ENCODE measurements around the gene GFPT2.
A peak's percentile ranks its signal among the peaks of the same experiment; 100 is the strongest.

GFPT2 gene

DNA sequence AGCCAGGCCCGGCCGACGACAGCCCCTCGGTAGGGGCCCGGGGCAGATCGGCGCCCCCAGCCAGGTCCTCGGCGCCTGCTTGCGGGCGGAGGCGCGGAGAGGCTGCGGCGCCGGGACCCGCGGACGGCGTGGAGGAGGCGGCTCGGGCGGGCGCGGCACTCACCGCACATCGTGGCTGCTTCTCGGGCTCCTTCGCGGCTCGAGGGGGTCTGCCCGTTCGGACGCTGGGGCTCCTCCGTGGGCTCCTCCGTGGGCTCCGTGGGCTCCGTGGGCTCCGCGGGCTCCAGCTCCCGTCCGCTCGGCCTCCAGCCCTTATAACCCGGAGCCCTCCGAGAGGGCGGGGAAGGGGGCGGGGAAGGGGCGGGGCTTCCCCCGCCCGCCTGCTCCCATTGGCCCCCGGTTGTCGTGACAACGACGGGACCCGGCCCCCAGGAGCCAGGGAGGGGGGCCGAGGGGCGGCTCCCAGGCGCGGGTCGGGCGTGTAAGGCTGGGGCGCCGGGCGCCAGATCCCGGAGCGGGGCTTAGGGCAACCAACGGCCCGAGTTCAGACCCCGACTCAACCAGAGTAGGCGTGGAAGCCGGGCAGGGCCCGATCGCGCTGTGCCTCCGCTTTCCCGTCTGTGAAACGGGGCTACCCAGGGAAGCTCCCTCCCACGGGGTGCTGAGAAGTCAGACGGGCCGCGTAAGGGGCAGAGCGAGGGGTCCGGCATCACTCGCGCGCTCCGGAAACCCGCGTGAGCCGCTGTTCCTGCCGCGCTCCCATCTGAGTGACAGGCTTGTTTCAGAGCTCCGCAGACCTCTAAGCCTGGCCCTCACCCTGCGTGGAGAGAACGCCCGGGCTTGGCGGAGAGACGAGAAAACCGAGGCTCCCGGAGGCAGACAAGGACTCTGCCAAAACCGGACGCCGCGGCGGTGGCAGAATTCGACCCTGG, at the start of gene GFPT2:
Gene GFPT2 (minus strand): TSS at position 289 of the 932 bp plus-strand sequence. CDS start 119 bp downstream, at position 170.
- peak; percentile 67 for DNase-seq (ENCODE audit: low read depth)

- no peak for DNase-seq (ENCODE audit: low read depth)
These were observed 49.6 kb upstream of the GFPT2 start for GRCh38 chr5:180402716-180403115.

DNA sequence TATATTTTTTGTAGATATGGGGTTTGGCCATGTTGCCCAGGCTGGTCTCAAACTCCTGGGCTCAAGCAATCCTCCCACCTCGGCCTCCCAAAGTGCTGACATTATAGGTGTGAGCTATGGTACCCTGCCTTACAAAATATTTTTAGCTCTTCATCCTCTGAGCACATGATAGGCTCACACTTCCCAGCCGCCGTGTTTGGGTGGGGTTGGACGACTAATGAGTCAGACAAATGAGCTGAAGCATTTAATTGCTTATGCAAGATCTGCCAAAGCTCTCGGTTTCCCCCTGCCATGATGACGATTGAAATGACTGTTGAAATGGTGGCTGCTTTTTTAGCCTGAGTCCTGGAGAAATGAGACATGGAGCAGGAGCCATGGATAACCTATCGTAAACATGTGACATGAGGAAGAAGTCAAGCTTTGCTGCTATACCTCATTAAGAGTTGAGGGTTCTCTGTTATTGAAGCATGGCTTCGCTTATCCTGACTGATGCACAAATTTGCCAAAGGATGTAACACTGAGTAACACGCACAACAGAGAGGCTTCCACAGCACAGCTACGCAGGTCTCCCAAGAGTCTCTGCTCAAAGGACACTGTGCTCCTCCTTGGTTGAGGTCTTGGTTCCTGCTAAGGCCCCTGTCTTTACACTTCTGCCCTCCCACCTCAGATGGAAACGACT, 48.2 kb upstream of the GFPT2 start:
- no peak for DNase-seq (ENCODE audit: low read depth)

GRCh38 chr5:180400416-180400815, 47.3 kb upstream of the GFPT2 start:
- no peak for DNase-seq (ENCODE audit: low read depth)

- DNase-seq (ENCODE audit: low read depth) = no peak
These were observed 46.5 kb upstream of the GFPT2 start for GRCh38 chr5:180399401-180400215.

GRCh38 chr5:180396926-180397325, 43.8 kb upstream of the GFPT2 start:
- DNase-seq (ENCODE audit: low read depth) = no peak

DNA sequence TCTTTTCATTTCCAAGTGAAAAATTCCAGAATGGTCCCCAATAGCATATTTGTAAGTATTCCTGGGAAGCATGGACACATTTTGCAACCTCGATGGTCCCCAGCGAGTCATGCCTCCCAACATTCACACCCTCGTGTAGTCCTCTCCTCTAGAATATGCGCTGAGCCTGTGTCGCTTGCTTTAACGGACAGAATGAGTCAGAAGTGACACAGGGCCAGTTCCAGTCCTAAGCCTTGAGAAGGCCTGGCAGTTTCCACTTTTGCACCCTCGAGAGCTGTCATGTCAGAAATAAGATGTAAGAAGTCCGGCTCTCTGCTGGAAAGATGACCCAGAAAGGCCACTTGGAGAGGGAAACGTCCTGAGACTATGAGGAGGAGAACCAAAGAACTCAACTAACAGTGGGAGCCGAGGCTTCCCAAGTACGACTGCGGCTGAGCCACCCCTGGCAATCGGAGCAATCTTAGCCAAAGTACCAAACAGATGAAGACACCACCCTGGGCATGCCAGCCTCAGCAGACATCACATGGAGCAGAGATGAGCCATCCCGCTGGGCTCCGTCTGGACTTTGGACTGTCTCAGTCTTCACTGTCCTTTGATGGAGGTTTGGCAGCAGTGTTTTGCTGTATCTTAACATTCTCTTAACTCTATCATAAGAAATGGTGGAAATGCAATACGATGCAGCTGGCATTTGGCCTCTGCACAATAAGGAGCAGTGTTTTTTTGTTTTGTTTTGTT, 42.6 kb upstream of the GFPT2 start:
- DNase-seq (ENCODE audit: low read depth) = no peak

DNA sequence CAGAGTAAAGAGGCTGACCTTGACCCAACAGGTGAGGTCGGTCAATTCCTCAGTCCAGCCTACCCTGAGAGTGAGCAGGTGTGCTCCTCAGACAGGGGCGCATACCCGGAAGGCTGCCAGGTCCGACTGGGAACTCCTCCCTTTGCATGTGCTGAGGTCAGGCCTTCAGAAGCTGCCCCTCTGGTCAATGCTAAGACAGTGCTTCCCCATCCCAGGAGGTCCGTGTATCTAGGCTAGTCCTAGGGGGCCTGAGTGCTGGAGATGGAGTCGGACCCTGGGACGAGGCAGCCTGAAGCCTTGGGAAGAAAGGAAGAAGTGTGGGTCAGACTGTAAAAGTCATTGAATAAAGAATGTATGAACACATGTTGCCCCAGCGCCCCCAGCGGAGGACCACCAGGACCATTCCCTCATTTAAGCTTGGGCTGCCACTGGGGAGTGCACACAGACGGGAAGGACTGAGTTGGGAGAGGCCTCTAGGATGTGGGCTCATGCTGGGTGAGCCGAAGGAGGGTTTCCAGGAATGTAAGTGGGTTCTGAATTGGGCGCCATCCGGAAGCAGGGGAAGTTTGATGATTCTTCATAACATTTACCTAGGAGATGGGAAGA, 41.0 kb upstream of the GFPT2 start:
- no peak for DNase-seq (ENCODE audit: low read depth)

DNA sequence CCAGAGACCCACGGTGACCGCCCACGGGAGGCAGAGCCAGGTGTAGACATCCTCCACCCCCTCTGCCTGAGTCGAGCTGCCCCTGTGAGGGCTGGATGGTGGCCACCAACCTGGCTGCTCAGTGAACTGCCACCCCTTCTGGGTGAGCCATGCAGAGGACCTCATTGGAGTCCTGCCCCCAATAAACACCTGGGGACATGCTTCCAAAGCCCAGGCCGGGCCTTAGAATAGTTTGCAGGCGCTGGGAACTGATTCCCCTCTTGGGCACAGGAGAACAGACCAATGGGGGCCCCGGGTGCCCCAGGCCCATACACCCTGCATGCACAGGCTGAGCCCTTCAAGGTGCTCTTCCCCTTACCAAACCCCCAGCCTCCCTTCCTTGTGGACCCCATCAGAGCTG, 38.1 kb upstream of the GFPT2 start:
- no peak for DNase-seq (ENCODE audit: low read depth)

DNA sequence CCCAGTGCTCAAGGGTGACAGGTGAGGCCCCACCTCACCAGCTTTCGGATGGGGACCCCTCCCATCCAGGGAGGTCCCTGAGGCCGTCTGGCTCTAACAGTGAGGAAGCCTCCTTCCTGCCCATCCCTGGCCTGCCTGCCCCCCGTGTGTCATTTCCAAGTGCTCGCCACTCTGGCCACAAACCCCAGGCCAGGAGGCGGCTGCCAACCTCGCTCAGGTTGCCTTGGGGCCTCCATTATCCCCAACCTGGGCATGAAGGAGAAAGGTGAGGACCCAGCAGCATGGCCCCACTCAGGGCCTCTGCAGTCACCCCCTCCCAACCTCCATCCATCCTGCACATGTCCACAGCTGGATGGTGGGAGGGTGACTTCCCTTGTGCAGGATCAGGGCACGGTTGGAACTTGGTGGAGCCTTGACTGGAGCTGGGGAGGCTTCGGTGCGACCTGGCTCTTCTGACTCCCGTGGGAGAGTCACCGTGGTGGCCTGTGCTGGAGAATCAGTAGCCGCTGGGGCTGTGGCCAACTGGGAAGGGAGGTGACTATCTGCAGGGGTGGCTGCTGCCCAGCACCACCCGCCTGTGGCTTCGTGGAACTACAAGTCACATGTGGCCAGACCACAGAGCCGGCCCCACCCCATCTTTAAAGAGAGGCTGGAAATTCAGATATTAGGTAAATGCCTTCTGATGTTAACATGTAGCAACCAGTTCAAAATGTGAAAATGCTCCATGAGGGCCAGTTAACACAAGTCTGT, 37.5 kb upstream of the GFPT2 start:
- DNase-seq (ENCODE audit: low read depth) = no peak

GRCh38 chr5:180389252-180390101, 36.3 kb upstream of the GFPT2 start:
- no peak for DNase-seq (ENCODE audit: low read depth)

GRCh38 chr5:180387798-180388197, 34.7 kb upstream of the GFPT2 start:
- DNase-seq (ENCODE audit: low read depth) = no peak

DNA sequence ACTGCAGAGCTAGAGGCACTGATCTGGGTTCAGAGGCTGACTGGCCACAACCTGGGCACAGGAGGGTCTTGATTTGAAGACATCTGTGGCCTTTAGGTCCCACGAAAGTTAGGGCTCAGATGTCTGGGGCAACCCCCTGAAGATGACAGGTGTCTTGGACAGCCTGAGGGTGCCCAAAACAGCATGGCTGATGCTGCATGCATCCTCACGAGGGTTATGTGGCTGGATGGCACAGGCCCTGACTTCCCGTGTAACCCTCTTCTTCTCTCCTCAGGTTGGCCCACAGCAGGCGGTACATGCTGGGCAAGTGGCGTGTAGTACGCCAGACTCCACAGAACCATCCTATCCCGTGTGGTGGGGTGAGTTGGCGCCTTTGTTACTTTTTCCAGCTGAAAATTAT, 29.8 kb upstream of the GFPT2 start:
- no peak for DNase-seq (ENCODE audit: low read depth)

- DNase-seq (ENCODE audit: low read depth) = no peak
These were observed 28.8 kb upstream of the GFPT2 start for GRCh38 chr5:180381851-180382480.

GRCh38 chr5:180381428-180381827, 28.3 kb upstream of the GFPT2 start:
- DNase-seq (ENCODE audit: low read depth) = no peak

DNA sequence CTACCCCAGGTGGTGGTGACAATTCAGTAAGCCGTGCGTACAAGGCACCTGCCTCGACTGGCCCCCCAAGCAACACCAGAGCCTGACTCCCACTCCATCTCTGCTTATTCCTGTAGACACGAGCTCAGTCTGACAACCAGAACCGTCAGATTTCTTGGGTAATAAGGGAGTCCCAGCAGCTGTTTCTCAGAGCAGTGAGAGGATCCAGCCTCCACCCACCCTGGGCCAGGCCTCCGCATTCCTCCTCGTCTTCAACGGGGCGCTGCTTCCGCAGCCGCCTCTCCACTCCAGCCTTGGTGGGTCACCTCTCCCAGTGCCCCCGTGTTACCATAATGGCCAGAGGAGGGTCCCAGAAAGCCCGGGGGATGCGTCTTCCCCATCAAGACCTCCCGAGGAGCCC, 27.7 kb upstream of the GFPT2 start:
- no peak for DNase-seq (ENCODE audit: low read depth)

GRCh38 chr5:180380441-180380840, 27.3 kb upstream of the GFPT2 start:
- no peak for DNase-seq (ENCODE audit: low read depth)

GRCh38 chr5:180379355-180380070, 26.4 kb upstream of the GFPT2 start:
- no peak for DNase-seq (ENCODE audit: low read depth)

Data from stromal cell of bone marrow (primary cell).